Chondrocyte (in vitro differentiated cells): ENCODE results near the gene TCERG1L. TPM values are rescaled to one million over a fixed set of nuclear protein-coding genes. Genes with fewer than 3 reads are reported as not detected.

Experiments used
- DNase-seq: peaks from one replicate; pipeline ENCODE4 v3.0.0; 2021; ENCODE audit warnings: mixed read lengths, low spot score
- H3K27ac Mint-ChIP-seq: one replicate; pipeline ENCODE4 v1.8.0; 2021; ENCODE audit warnings: mild to moderate bottlenecking, moderate library complexity, mixed read lengths; ENCODE audit not compliant: unreplicated experiment
- H3K27me3 Mint-ChIP-seq: 2 replicates; pipeline ENCODE4 v1.8.0; 2021; ENCODE audit warnings: low read depth, mixed read lengths
- H3K36me3 Mint-ChIP-seq: 2 replicates; pipeline ENCODE4 v1.8.0; 2021; ENCODE audit warnings: low read depth, mixed read lengths
- H3K4me1 Mint-ChIP-seq: 2 replicates; pipeline ENCODE4 v1.8.0; 2021; ENCODE audit warnings: low read depth, mild to moderate bottlenecking, mixed read lengths
- H3K4me3 Mint-ChIP-seq: one replicate; pipeline ENCODE4 v1.8.0; 2021; ENCODE audit warnings: mild to moderate bottlenecking, moderate library complexity, mixed read lengths; ENCODE audit not compliant: unreplicated experiment
- H3K9me3 Mint-ChIP-seq: 2 replicates; pipeline ENCODE4 v1.8.0; 2021; ENCODE audit warnings: low read depth, mixed read lengths
- CTCF ChIP-seq: fragments of 200-600 bp; sonication (generic); IDR thresholded peaks from 2 replicates; pipeline ENCODE4 v1.5.0; 2021; ENCODE audit warnings: antibody characterized with exemption, mild to moderate bottlenecking, moderate library complexity
- total RNA-seq: library from RNA; stranded (reverse); gene quantifications from 3 replicates; pipeline ENCODE4 v1.2.1, GENCODE V29; 2021

The TCERG1L gene
- total RNA-seq, 1 donor from 2014 or later: not detected

DNA sequence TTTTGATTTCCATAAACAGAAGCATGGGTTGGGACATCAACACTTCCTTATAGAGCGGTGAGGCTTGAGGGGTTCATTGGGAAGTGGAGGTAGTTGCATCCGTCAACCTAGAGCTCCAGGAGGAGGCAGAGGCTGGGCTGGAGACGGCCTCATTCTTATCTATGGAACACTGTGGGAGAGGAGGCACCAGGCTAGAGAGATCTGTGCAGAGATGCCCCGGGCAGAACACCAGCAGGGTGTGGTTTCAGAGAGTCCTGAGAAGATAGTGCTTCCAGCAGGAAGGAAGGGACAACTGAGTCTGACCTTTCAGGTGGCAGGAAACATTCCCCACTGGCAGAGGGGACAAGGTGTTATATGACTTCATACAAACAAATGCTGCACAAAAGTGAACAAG lies 56.7 kb downstream of the TCERG1L start:
- Mint-ChIP-seq H3K4me1 (no peaks in the 10 kb centered on the region), H3K9me3 (peaks cover 22% of the 10 kb centered on the region), H3K36me3 (no peaks in the 10 kb centered on the region), H3K4me3 (no peak overlapping the region), H3K27me3 (no peaks in the 10 kb centered on the region), H3K27ac (no peak overlapping the region)
- TF ChIP-seq CTCF: no peak
- no peak for DNase-seq

GRCh38 chr10:131253931-131254858 lies 57.3 kb downstream of the TCERG1L start:
- Mint-ChIP-seq H3K27me3 (no peaks in the 10 kb centered on the region), H3K36me3 (no peaks in the 10 kb centered on the region), H3K27ac (no peak overlapping the region), H3K4me3 (no peak overlapping the region), H3K4me1 (no peaks in the 10 kb centered on the region), H3K9me3 (peaks cover 22% of the 10 kb centered on the region)
- DNase-seq: no peak
- TF ChIP-seq CTCF: no peak

DNA sequence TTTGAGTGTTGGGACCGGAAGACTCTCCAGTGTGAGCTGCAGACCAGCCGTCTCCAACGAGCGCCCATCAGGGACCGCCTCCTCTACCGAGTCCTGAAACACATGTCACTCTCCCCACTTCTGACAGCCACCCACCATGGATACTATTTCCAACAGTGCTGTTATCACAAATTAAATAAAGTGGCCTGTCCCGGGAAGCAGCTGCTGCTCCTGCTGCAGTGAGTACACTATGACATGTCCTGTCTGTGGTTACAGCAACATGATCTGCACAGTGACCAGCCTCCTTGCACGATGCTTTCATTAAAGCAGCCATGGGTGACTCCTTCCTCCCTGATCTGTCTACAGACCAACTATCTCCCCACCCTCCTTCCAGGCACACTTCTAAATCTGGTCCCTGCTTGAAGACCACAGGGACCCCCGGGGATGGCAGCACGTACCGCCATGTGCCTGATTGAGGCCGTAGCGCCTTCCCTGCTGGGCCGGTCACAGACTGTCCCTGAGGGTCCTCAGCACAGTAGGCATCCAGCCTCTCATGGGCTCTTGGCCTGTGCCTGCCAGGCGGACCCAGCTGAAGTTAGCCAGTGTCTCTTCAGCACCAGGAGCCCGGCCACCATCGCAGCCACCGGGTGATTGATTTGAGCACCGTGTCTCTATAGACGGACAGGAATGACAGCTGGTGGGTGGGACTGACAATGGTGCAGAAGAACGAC lies 58.8 kb downstream of the TCERG1L start:
- peaks cover 17% of the 10 kb centered on the region for H3K9me3 Mint-ChIP-seq
- no peak for TF ChIP-seq CTCF

DNA sequence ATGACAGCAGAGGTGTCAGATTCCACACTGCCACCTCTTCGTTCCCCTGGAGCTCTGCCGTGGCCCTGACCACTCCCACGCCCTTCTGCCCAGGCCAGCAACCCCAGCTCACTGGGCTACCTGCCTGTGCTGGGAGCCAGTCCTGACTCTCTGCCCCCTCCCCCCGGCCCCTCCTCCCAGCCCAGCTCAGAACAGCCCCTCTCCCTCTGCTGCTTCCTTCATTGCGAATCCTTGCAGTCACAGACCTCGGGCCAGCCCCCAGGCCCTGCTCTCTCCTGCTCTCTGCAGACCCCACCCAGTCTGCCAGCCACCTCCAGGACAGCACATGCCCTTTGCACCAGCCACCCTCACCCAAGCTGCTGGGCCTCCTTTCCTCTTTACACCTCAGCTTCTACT lies 60.4 kb downstream of the TCERG1L start:
- no peak for DNase-seq
- H3K27ac Mint-ChIP-seq: no peak overlapping the region
- H3K27me3 Mint-ChIP-seq: no peaks in the 10 kb centered on the region
- H3K4me3 Mint-ChIP-seq: no peak overlapping the region
- TF ChIP-seq CTCF: no peak
- no peaks in the 10 kb centered on the region for H3K36me3 Mint-ChIP-seq
- no peaks in the 10 kb centered on the region for H3K4me1 Mint-ChIP-seq
- peaks cover 17% of the 10 kb centered on the region for H3K9me3 Mint-ChIP-seq

More for the DNA sequence above, 58.8 kb downstream of the TCERG1L start:
- Mint-ChIP-seq H3K4me1 (no peaks in the 10 kb centered on the region), H3K27ac (no peak overlapping the region), H3K4me3 (no peak overlapping the region), H3K27me3 (no peaks in the 10 kb centered on the region), H3K36me3 (no peaks in the 10 kb centered on the region)
- no peak for DNase-seq

DNA sequence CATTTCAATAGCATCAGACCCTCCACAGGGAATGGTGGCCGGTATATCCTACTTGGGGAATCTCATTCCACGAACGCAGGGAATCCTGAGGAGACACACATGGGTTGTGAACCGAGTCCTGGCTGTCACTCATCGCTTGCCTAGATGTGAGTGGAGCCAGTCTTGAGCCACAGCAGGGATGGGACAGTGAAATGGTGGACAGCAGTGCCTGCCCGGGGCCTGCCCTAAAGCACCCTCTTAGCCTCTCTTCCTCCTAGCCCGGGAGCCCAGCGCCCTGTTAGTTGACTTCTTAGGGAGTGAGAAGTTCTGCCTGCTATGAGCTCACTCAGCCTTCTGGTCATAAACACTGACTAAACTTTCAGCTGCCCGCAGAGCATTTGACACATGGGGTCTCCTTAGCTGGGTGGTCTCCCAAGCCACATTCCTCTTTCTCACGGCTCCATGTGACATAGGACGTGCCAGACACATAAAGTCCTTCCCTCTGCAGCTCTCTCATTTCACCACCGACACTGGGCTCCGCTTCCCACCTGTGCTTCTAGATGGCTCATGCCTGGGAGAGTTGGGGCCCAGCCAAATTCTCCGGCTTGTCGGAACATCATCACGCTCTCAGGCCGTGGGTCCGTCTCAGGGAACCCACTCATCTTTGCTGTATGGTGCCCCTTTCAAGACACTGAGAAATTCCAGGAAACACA lies 60.9 kb downstream of the TCERG1L start:
- H3K36me3 Mint-ChIP-seq: no peaks in the 10 kb centered on the region
- H3K27ac Mint-ChIP-seq: no peak overlapping the region
- DNase-seq: no peak
- H3K4me3 Mint-ChIP-seq: no peak overlapping the region
- H3K4me1 Mint-ChIP-seq: no peaks in the 10 kb centered on the region
- no peak for TF ChIP-seq CTCF
- no peaks in the 10 kb centered on the region for H3K27me3 Mint-ChIP-seq
- H3K9me3 Mint-ChIP-seq: peaks cover 15% of the 10 kb centered on the region
